ENCODE data around the gene RPGRIP1L.

RPGRIP1L gene

GRCh38 chr16:53629607-53630312 is 73.9 kb downstream of the RPGRIP1L start:
- in situ Hi-C loops (cut with HindIII; ENCODE audit: low pct_ligation_motif_present, low sequenced_read_pairs), result no loop called here
- no peak for DNase-seq
- Histone ChIP-seq H3K27ac (no peak overlapping the region), H3K27me3 (replicated peaks) (no peaks in the 10 kb centered on the region), H3K36me3 (replicated peaks) (no peaks in the 10 kb centered on the region), H3K4me3 (ENCODE audit: low read depth, low read length) (no peak overlapping the region)
- no peak for TF ChIP-seq CTCF (IDR thresholded peaks at IDR 0.05; ENCODE audit: low read depth, low read length, missing control alignments)

- TF ChIP-seq CTCF (IDR thresholded peaks at IDR 0.05; ENCODE audit: low read depth, low read length, missing control alignments), result no peak
- Histone ChIP-seq H3K27me3 (replicated peaks) (no peaks in the 10 kb centered on the region), H3K4me3 (ENCODE audit: low read depth, low read length) (no peak overlapping the region), H3K36me3 (replicated peaks) (no peaks in the 10 kb centered on the region), H3K27ac (no peak overlapping the region)
- in situ Hi-C loops (cut with HindIII; ENCODE audit: low pct_ligation_motif_present, low sequenced_read_pairs), result no loop called here
- no peak for DNase-seq
Observed at GRCh38 chr16:53629151-53629550, 74.5 kb downstream of the RPGRIP1L start.

- H3K27me3 ChIP-seq (replicated peaks), result no peaks in the 10 kb centered on the region
- no peaks in the 10 kb centered on the region for H3K36me3 ChIP-seq (replicated peaks)
- no peak for DNase-seq
- no peak for TF ChIP-seq CTCF (IDR thresholded peaks at IDR 0.05; ENCODE audit: low read depth, low read length, missing control alignments)
- H3K27ac ChIP-seq, result no peak overlapping the region
- in situ Hi-C loops (cut with HindIII; ENCODE audit: low pct_ligation_motif_present, low sequenced_read_pairs), result no loop called here
- H3K4me3 ChIP-seq (ENCODE audit: low read depth, low read length), result no peak overlapping the region
Observed at GRCh38 chr16:53626811-53627210, 76.8 kb downstream of the RPGRIP1L start.

DNA sequence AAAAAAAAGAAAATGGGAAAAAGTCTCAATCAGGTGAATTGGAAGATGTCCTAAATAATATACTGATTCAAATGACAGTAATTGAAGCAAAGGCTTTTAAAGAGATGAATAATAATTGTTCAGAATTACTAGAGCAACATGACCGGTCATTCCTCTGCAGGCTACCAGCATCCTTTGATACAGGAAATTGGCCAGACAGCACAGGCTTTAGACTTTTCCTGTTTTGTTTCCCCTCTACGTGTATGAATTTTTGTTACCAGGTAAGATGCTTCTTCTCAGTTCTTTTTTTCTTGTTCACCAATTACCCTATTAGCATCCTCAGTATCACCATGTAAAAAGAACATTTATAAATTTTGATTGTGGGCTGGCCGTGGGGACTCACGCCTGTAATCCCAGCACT is 77.5 kb downstream of the RPGRIP1L start:
- in situ Hi-C loops (cut with HindIII; ENCODE audit: low pct_ligation_motif_present, low sequenced_read_pairs), result no loop called here
- Histone ChIP-seq H3K36me3 (replicated peaks) (no peaks in the 10 kb centered on the region), H3K27me3 (replicated peaks) (no peaks in the 10 kb centered on the region), H3K4me3 (ENCODE audit: low read depth, low read length) (no peak overlapping the region), H3K27ac (no peak overlapping the region)
- TF ChIP-seq CTCF (IDR thresholded peaks at IDR 0.05; ENCODE audit: low read depth, low read length, missing control alignments), result no peak
- DNase-seq, result no peak

DNA sequence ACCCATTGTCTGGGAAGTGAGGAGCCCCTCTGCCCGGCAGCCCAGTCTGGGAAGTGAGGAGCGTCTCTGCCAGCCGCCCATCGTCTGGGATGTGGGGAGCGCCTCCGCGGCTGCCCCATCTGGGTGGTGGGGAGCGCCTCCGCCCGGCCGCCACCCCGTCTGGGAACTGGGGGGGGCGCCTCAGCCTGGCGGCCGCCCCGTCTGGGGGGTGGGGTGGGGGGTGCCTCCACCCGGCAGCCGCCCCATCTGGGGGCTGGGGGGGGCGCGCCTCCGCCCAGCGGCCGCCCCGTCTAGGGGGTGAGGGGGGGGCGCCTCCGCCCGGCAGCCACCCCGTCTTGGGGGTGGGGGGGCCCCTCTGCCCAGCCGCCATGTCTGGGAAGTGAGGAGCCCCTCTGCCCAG is 78.4 kb downstream of the RPGRIP1L start:
- Histone ChIP-seq H3K27ac (no peak overlapping the region), H3K4me3 (ENCODE audit: low read depth, low read length) (no peak overlapping the region), H3K36me3 (replicated peaks) (no peaks in the 10 kb centered on the region), H3K27me3 (replicated peaks) (no peaks in the 10 kb centered on the region)
- DNase-seq, result no peak
- TF ChIP-seq CTCF (IDR thresholded peaks at IDR 0.05; ENCODE audit: low read depth, low read length, missing control alignments), result no peak
- in situ Hi-C loops (cut with HindIII; ENCODE audit: low pct_ligation_motif_present, low sequenced_read_pairs), result no loop called here

DNA sequence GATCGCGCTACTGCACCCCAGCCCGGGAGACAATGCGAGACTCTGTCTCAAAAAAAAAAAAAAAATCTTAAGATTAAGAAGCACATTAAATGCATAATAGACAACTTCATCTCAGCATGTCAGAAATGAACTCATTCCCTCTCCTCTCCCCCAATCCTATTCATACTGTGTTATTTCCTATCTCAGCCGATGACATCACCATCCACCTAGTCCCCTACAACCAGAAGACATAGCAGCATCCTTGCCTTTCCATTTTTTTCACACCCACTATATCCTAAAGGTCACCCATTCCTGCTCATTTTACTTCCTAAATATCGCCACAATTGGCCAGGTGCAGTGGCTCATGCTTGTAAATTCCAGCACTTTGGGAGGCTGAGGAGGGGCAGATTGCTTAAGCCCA is 81.3 kb downstream of the RPGRIP1L start:
- in situ Hi-C loops (cut with HindIII; ENCODE audit: low pct_ligation_motif_present, low sequenced_read_pairs), result no loop called here
- no peak for DNase-seq
- Histone ChIP-seq H3K27ac (no peak overlapping the region), H3K36me3 (replicated peaks) (no peaks in the 10 kb centered on the region), H3K27me3 (replicated peaks) (no peaks in the 10 kb centered on the region), H3K4me3 (ENCODE audit: low read depth, low read length) (no peak overlapping the region)
- no peak for TF ChIP-seq CTCF (IDR thresholded peaks at IDR 0.05; ENCODE audit: low read depth, low read length, missing control alignments)
